ENCODE measurements around the gene SPATC1L. TPM values are rescaled to one million over a fixed set of nuclear protein-coding genes. Genes with fewer than 3 reads are reported as not detected.

Gene SPATC1L
- total and polyA plus RNA-seq, 2 of the 8 experiments (the other 6 are each of a cell fraction or from before 2014, with no cell fraction given), result 24.9 to 50.0 TPM

DNA sequence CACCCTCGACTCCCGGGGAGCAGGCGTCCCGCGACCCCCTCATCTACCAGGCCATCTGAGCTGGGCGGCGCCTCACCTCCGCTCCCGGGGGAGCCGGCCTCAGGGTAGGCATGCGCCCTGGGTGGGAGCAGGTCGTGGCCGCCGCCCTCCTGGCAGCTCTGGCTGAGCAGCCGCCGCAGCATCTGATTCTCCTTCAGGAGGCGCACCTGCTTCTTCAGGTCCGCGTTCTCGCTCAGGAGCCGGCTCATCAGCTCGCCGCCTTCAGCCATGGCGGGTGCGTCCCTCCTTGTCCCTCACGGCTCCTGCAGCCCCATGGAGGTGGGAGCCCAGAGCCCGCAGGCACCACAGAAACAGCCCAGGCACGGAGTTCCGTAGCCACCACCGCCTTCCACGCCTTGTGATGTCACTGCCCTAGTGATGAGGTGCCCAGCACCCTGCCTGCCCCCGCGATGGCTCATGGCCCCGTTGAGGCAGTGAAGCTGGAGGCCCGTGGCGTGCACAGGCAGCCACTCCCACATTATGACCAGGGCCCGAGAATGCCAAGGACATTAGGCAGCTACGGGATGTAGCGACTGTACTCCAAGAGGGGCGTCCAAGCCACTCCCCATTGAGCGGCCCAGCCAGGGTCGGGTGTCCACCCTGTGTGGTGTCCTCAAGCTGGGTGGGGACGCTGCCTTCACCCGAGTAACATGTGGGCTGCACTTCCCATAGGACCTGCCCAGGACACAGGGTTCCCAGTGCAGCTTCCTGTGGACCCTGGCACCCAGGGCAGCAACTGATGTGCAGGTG is 1.5 kb downstream of the SPATC1L start (continued):
- TF ChIP-seq, protein P1, sequence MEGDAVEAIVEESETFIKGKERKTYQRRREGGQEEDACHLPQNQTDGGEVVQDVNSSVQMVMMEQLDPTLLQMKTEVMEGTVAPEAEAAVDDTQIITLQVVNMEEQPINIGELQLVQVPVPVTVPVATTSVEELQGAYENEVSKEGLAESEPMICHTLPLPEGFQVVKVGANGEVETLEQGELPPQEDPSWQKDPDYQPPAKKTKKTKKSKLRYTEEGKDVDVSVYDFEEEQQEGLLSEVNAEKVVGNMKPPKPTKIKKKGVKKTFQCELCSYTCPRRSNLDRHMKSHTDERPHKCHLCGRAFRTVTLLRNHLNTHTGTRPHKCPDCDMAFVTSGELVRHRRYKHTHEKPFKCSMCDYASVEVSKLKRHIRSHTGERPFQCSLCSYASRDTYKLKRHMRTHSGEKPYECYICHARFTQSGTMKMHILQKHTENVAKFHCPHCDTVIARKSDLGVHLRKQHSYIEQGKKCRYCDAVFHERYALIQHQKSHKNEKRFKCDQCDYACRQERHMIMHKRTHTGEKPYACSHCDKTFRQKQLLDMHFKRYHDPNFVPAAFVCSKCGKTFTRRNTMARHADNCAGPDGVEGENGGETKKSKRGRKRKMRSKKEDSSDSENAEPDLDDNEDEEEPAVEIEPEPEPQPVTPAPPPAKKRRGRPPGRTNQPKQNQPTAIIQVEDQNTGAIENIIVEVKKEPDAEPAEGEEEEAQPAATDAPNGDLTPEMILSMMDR (IDR thresholded peaks at IDR 0.05; ENCODE audit: control extremely low read depth in 1 of 3, insufficient read depth in 1 of 3, low read depth in 1 of 3, low read length in 3 of 3), result peak in 1 of 3 experiments; percentile 36; a peak in 2 of 4 replicates
- TF ChIP-seq RAD21 (IDR thresholded peaks at IDR 0.05 in 1 of 2, conservative IDR thresholded peaks at IDR 0.05 in 1 of 2; ENCODE audit: low read depth in 2 of 2, low read length in 2 of 2), result peak in 1 of 2 experiments; percentile 6; a peak in 1 of 4 replicates
- TF ChIP-seq SP1 (IDR thresholded peaks at IDR 0.05; ENCODE audit: low read depth, low read length), result no peak
- no peak for TF ChIP-seq RFX5 (IDR thresholded peaks at IDR 0.05; ENCODE audit: borderline replicate concordance, low read depth, low read length)
- TF ChIP-seq FOSL1 (IDR thresholded peaks at IDR 0.05; ENCODE audit: insufficient read depth, low read depth, low read length), result no peak
- no peak for TF ChIP-seq KDM4A (IDR thresholded peaks at IDR 0.05; ENCODE audit: low read depth, low read length, severe bottlenecking)
- TF ChIP-seq SIRT6 (IDR thresholded peaks at IDR 0.05; ENCODE audit: low read length), result no peak
- TF ChIP-seq POLR2AphosphoS5 (IDR thresholded peaks at IDR 0.05; ENCODE audit: low read depth, low read length), result no peak
